ENCODE results near the gene DAP. TPM values are rescaled to one million over a fixed set of nuclear protein-coding genes. Genes with fewer than 3 reads are reported as not detected.
"Not testable (repeated sequence)": the region's sequence is repeated elsewhere in the genome, so short reads cannot be mapped to it uniquely, and the experiment has no call there.

Gene DAP, protein sequence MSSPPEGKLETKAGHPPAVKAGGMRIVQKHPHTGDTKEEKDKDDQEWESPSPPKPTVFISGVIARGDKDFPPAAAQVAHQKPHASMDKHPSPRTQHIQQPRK
- total RNA-seq: 10 to 100 TPM; 47.8 to 50.2 TPM

DNA sequence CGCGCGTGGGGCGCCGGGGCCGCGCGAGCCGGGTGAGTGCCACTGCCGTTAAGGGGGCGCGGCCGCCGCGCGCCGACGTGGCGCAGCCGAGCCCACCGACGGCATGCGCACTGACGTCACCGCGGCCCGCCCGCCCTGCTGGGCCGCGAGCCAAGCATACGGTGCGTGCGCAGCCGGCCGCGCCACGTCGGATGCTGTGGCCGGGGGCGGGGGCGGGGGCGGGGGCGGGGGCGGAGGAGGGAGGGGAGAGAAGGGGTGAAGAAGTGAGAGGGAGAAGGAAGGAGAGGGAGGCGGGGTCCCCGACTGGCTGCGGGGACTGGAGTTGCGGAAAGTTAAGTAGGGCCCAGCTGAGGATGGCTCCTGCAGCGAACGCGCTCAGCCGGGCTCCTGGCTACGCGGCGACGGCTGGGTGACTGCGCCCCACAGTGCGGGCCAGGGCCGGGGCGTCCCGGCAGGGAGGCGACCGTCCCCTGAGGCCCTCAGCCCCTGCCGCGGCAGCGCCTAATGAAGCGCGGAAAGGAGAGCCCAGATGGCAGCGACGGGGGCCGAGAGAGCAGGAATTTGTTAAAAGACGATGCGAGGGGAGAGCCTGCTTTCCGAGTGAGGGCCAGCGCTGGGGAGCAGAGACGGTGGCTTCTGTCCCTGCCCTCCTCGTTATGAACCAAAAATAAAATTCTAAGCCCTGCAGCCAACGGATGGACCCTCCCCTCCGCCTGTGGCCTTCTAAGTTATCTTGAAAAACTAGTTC, at the start of gene DAP:
Gene DAP (minus strand): TSS at position 50 of the 748 bp plus-strand sequence. CDS start 166 bp downstream, outside the sequence.
- H3K9me3 Mint-ChIP-seq: peaks cover 3% of the 10 kb centered on the region
- H3K27ac Mint-ChIP-seq: peak within 1 kb of the TSS; percentile 84
- H3K27me3 Mint-ChIP-seq: no peaks in the 10 kb centered on the region
- POLR2A ChIA-PET: interaction anchor here (0.7 to 1.3 kb wide), 4 partner anchors 8 to 340 kb away, joined by 3 to 5 read pairs (median 4); no protein-coding TSS in a partner anchor
- peak within 1 kb of the TSS; percentile 97 for H3K4me3 Mint-ChIP-seq
- peaks cover 12% of the 10 kb centered on the region for H3K36me3 Mint-ChIP-seq
- peak; percentile 92 for ATAC-seq (ENCODE audit: low read depth)
- DNase-seq: peak; percentile 96
- peaks cover 26% of the 10 kb centered on the region for H3K4me1 Mint-ChIP-seq

DNA sequence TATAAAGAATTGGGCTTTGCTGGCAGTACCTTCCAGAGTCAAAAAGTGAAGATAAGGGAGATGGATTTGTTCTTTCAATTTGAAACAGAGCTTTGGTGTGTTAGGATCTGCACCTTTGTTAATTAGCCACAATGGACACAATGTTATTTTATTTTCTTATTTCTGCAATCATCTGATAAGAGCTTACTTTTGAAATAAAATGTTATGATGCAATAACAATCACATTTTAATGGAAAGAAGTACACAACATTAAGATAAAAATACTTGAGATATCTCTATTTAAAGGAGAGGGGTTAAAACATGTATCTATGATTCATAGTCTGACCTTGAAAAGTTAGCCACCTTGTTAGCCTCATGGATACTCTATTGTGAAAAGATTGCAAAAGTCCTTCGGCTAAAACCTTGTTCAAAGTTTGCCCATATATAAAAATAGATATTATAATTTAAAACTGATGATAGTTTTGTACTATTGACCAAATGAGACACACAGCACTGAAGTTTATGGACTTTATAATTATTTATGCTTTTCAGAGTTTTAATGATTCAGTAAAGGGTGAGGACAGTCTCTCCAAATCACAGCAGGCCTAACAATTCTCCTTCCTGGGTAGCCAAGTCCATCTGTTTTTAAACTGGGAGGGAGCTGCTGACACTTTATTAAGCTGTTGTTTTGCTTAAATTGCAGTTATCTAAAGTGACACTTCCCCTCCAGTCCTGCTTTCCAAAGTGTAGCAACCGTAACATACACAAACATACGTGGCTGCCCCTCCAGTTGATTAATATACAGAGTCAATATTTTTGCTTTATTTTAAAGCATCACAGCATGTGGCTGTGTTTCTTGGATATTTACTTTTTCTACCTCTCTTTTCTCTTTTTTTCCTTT, 47.6 kb upstream of the DAP start:
- H3K27me3 Mint-ChIP-seq: peaks cover 10% of the 10 kb centered on the region
- H3K4me1 Mint-ChIP-seq: no peaks in the 10 kb centered on the region
- no peak overlapping the region for H3K27ac Mint-ChIP-seq
- no peak for ATAC-seq (ENCODE audit: low read depth)
- DNase-seq: no peak
- no peak overlapping the region for H3K4me3 Mint-ChIP-seq
- POLR2A ChIA-PET: no interaction called here
- H3K9me3 Mint-ChIP-seq: peaks cover 3% of the 10 kb centered on the region
- peaks cover 2% of the 10 kb centered on the region for H3K36me3 Mint-ChIP-seq

DNA sequence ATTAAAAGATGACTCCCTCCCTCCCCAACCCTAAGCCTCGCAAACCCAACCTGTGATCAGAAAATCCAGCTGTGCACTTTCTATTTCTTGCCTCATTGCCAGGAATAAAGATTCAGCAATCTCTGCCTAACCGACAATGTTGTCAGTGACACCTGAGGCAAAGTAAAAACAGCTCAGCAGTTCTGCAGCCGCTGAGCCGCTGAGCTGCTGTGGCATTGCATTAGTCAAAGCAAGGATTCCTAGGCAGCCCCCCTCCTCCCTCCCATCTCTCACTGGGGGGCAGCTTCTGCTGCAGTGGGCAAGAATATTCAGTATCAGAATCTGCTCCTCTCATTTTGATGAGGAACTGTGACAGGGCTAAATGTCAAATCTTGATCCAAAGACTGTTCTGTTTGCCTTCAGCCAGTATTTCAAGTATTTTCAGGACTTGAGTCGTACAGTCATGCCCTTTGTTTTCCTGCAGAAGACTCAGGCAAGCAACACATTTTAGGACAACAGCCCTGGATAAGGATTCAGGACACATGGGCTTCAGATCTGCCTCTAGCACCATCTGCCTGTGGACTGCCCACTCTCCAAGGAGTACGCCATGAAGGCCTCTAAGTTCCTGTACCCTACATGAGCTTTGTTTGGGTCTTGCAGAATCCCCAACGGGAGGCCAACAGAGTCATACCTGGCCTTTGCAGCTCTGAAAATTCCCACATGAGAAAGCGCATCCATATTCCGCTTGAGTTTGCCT, 41.1 kb upstream of the DAP start:
- ATAC-seq (ENCODE audit: low read depth): no peak
- no peak overlapping the region for H3K27ac Mint-ChIP-seq
- no peaks in the 10 kb centered on the region for H3K4me1 Mint-ChIP-seq
- no peak overlapping the region for H3K4me3 Mint-ChIP-seq
- POLR2A ChIA-PET: no interaction called here
- peaks cover 2% of the 10 kb centered on the region for H3K36me3 Mint-ChIP-seq
- peaks cover 20% of the 10 kb centered on the region for H3K27me3 Mint-ChIP-seq
- no peaks in the 10 kb centered on the region for H3K9me3 Mint-ChIP-seq
- no peak for DNase-seq

DNA sequence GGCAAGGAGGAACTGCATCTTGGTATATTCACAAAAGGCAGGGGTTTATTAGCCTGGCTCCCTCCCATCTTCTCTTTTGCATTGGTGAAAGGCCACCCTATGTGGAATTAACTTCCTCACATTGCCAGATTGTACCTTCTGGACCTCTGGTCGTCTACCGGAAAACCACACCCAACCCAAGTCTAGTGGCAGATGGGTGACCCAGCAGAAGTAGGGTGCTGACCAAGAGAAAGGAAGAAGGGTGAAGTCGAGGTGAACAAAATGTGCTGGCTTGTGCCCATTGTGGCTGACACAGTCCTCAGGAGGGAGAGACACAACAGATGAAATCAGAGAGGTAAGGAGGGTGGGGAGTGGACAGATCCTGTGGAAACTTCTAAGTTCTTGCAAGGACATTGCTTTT, 39.8 kb upstream of the DAP start:
- Mint-ChIP-seq H3K27ac (no peak overlapping the region), H3K27me3 (peaks cover 28% of the 10 kb centered on the region), H3K36me3 (peaks cover 2% of the 10 kb centered on the region), H3K4me1 (no peaks in the 10 kb centered on the region), H3K9me3 (no peaks in the 10 kb centered on the region), H3K4me3 (no peak overlapping the region)
- POLR2A ChIA-PET: no interaction called here
- ATAC-seq (ENCODE audit: low read depth) (no peak), DNase-seq (no peak)

DNA sequence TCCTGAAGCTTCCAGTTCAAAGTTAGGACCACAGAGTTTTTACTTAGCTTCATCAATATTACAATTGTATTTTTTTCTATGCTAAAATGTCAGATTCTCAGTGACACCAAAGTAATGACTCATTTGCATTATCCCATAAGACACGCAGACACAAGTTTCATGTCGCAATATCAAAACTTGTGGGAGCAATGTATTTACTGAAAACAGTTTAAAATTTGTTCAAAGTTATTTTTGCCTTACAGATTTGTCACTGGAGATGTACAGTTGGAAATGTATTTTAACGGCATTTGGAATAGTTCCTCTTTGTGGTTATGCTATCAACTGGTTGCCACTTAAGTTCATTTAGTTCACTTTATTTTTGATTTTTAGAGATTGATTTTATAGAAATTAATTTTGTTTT, 36.2 kb upstream of the DAP start:
- Mint-ChIP-seq H3K36me3 (no peaks in the 10 kb centered on the region), H3K9me3 (no peaks in the 10 kb centered on the region), H3K4me3 (no peak overlapping the region), H3K27me3 (peaks cover 29% of the 10 kb centered on the region), H3K27ac (no peak overlapping the region), H3K4me1 (no peaks in the 10 kb centered on the region)
- DNase-seq: no peak
- ATAC-seq (ENCODE audit: low read depth): no peak
- POLR2A ChIA-PET: no interaction called here

DNA sequence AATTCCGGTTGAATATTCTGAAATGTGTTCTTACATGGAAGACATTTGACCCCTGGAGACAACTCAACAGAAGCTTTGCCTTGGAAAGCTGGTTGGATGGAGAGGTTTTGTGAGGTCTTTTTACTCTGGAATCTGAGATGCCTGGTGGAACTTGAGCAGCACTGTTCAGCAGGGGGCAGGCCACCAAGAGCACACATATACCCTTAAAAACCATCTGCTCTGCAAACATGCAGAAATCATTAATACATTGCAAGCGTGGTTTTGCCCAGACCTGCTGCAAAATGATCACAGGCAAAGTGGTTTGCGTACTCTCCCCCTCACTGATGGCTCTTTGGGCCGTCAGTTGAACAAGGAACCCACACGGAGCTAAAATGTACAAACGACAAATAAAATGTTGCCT, 32.8 kb upstream of the DAP start:
- DNase-seq (no peak), ATAC-seq (ENCODE audit: low read depth) (no peak)
- Mint-ChIP-seq H3K4me3 (no peak overlapping the region), H3K9me3 (no peaks in the 10 kb centered on the region), H3K36me3 (no peaks in the 10 kb centered on the region), H3K27ac (no peak overlapping the region), H3K4me1 (no peaks in the 10 kb centered on the region), H3K27me3 (peaks cover 18% of the 10 kb centered on the region)
- POLR2A ChIA-PET: no interaction called here

DNA sequence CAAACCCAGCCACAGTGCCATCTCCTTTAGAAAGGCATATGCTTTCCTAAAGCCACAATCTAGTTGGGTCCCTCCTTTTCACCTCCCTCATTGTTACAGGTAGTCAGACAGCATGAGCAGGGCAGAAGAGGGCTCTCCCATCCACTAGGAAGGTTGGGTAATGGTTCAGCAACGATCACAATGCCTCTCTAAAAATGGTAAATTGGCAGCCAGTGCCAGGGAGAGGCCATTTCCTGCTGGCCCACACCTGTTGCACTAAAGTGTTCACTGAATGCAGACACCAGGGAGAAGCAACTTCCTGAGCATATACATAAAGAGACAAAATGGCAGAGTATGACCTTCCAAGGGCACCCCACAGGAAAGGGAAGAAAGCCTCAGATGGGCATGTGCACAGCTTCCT, 31.3 kb upstream of the DAP start:
- Mint-ChIP-seq H3K4me3 (no peak overlapping the region), H3K27ac (no peak overlapping the region), H3K4me1 (no peaks in the 10 kb centered on the region), H3K36me3 (no peaks in the 10 kb centered on the region), H3K27me3 (peaks cover 9% of the 10 kb centered on the region), H3K9me3 (no peaks in the 10 kb centered on the region)
- ATAC-seq (ENCODE audit: low read depth): no peak
- POLR2A ChIA-PET: no interaction called here
- no peak for DNase-seq

DNA sequence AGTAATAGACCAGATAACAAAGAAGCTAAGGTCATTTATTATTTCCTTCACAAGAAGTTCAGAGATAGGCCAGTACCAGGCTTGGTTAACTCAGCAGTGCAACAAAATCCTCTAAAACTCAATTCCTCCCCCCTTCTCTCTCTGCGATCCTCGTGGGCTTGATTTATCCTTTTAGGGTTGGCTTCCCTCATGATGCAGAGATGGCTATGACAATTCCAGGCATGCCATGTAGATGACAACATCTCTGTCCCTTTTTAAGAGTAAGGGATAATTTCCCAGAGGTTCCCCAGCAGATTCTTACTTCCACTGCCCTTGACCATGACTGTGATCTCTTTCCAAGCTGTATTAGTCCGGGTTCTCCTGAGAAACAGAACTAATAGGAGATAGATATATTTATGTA, 28.7 kb upstream of the DAP start:
- no peak for DNase-seq
- Mint-ChIP-seq H3K36me3 (no peaks in the 10 kb centered on the region), H3K9me3 (no peaks in the 10 kb centered on the region), H3K27ac (no peak overlapping the region), H3K27me3 (peaks cover 1% of the 10 kb centered on the region), H3K4me1 (peaks cover 5% of the 10 kb centered on the region), H3K4me3 (no peak overlapping the region)
- no peak for ATAC-seq (ENCODE audit: low read depth)
- POLR2A ChIA-PET: no interaction called here

DNA sequence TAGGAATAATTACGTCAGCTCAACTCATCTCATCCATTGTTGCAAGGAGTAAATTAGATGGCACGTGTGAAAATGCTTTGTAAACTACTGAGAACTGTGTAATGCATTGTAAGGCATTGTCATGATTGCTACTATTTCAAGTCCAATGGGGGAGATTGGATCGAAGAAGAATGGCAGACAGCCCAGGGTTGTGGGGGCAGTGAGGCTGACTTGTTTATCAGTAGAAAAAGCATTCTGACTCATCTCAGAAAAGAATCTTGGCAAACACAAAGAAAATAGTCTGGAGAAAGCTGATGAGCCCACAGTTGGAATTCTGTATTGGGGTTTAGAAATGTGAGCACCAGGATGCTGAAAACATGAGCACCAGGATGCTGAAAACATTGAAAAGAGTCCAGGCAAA, 28.0 kb upstream of the DAP start:
- Mint-ChIP-seq H3K27ac (no peak overlapping the region), H3K9me3 (no peaks in the 10 kb centered on the region), H3K4me3 (no peak overlapping the region), H3K4me1 (peaks cover 5% of the 10 kb centered on the region), H3K36me3 (no peaks in the 10 kb centered on the region), H3K27me3 (peaks cover 1% of the 10 kb centered on the region)
- POLR2A ChIA-PET: no interaction called here
- DNase-seq (no peak), ATAC-seq (ENCODE audit: low read depth) (no peak)

DNA sequence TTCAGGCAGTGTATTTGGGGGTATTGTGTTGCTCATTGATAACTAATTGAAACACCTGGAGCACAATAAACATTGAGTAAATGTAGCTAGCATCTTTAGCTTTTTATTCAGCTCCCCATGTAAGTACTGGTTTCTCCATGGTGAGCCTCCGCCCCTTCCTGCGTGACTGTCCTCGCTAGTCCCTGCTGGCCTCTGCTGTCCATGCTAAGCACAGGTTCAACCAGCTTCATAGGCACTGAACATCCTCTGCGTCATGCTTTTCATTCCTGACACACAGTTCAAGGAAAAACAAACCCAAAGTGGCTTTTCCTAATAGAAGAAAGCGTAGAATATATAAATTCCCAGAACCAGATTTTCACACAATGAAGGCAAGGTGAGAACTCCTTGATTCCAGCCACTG, 27.3 kb upstream of the DAP start:
- Mint-ChIP-seq H3K27me3 (peaks cover 1% of the 10 kb centered on the region), H3K4me3 (no peak overlapping the region), H3K4me1 (peaks cover 5% of the 10 kb centered on the region), H3K36me3 (no peaks in the 10 kb centered on the region), H3K27ac (no peak overlapping the region), H3K9me3 (no peaks in the 10 kb centered on the region)
- ATAC-seq (ENCODE audit: low read depth) (no peak), DNase-seq (no peak)
- POLR2A ChIA-PET: no interaction called here

DNA sequence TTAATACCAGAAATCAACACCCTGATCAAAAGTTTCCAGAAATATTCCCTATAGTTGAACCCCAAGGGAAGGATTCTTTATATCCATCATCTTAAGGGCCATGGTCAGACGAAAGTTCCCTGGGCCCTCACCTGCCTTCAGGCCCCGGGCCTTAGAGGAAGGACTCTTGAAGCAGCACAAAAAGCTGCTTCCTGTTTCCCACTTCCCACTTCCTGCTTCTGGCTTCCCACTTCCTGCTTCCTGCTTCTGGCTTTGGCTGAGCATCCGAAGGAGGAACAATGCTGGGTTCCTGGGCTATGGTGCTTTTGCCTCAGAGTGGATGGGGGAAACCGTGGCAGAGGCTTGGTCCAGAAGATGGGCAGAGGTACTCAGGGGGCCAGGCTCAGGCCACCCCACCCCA, 25.8 kb upstream of the DAP start:
- Mint-ChIP-seq H3K9me3 (no peaks in the 10 kb centered on the region), H3K36me3 (no peaks in the 10 kb centered on the region), H3K27me3 (no peaks in the 10 kb centered on the region), H3K4me1 (peaks cover 5% of the 10 kb centered on the region), H3K27ac (no peak overlapping the region), H3K4me3 (no peak overlapping the region)
- POLR2A ChIA-PET: no interaction called here
- no peak for ATAC-seq (ENCODE audit: low read depth)
- DNase-seq: no peak

DNA sequence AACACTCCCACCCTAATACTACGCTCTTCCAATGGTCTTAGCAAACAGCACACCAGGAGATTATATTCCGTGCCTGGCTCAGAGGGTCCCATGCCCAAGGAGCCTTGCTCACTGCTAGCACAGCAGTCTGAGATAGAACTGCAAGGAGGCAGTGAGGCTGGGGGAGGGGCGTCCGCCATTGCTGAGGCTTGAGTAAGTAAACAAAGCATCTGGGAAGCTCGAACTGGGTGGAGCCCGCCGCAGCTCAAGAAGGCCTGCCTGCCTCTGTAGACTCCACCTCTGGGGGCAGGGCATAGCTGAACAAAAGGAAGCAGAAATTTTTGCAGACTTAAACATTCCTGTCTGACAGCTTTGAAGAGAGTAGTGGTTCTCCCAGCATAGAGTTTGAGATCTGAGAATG, 19.2 kb upstream of the DAP start:
- DNase-seq; ATAC-seq (ENCODE audit: low read depth); H3K4me3 Mint-ChIP-seq; H3K9me3 Mint-ChIP-seq; H3K27ac Mint-ChIP-seq; H3K4me1 Mint-ChIP-seq; H3K36me3 Mint-ChIP-seq; POLR2A ChIA-PET; H3K27me3 Mint-ChIP-seq: not testable (repeated sequence)

DNA sequence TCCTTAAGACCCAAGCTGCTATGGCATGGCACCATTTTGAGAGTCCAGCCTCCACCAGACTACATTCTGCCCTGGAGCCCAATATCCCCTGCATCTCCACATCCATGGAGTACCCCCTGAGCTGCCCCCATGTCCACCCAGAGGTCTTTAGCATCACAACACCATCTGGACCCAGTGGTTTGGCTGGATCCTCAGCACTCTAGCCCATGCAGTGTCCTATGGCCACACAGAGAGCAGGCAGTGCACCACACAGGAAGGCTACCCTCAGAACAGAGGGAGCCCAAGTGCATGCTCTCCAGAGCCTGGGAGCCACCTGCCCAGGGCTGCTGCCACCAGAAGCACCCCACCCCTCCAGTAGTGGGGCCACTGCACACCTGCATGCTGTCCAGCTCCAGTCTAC, 18.6 kb upstream of the DAP start:
- Mint-ChIP-seq H3K9me3 (peaks cover 2% of the 10 kb centered on the region), H3K4me3 (no peak overlapping the region), H3K4me1 (peaks cover 2% of the 10 kb centered on the region), H3K36me3 (no peaks in the 10 kb centered on the region), H3K27ac (no peak overlapping the region), H3K27me3 (peaks cover 2% of the 10 kb centered on the region)
- ATAC-seq (ENCODE audit: low read depth) (no peak), DNase-seq (no peak)
- POLR2A ChIA-PET: no interaction called here

Measured in activated naive CD8-positive, alpha-beta T cell treated with anti-CD3 and anti-CD28 coated beads, Interleukin-2, amount 10 ng/mL, durations not matched to agents 7 days and 5 days (primary cell).